HCT116 (cell line): ENCODE data around the gene PLPP2.

ENCODE experiments used
- EGR1 ChIP-seq: IDR thresholded peaks from 2 replicates; pipeline ENCODE4 v1.6.1; 2012; ENCODE audit warnings: low read depth
- EZH2 ChIP-seq: fragments of 200-600 bp; sonication (generic); IDR thresholded peaks from 2 replicates; pipeline ENCODE4 v1.6.1; 2017; ENCODE audit warnings: antibody characterized with exemption, mixed run types
- EZH2phosphoT487 ChIP-seq: fragments of 200-600 bp; IDR thresholded peaks from 2 replicates; pipeline ENCODE4 v1.6.1; 2018; ENCODE audit warnings: antibody characterized with exemption, borderline replicate concordance
- POLR2A ChIP-seq: IDR thresholded peaks from 2 replicates; pipeline ENCODE4 v1.7.0; 2011; ENCODE audit warnings: borderline replicate concordance; ENCODE audit not compliant: insufficient read depth, insufficient read length; ENCODE audit errors: extremely low read depth
- RAD21 ChIP-seq: IDR thresholded peaks from 2 replicates; pipeline ENCODE4 v1.6.1; 2012; ENCODE audit warnings: low read depth, mild to moderate bottlenecking
- REST ChIP-seq: IDR thresholded peaks from 2 replicates; pipeline ENCODE4 v1.6.1; 2012; ENCODE audit warnings: low read depth
- SIN3A ChIP-seq: IDR thresholded peaks from 2 replicates; pipeline ENCODE4 v1.6.1; 2012; ENCODE audit warnings: low read depth
- SRF ChIP-seq: IDR thresholded peaks from 2 replicates; pipeline ENCODE4 v1.6.1; 2012; ENCODE audit warnings: low read depth
- YY1 ChIP-seq: IDR thresholded peaks from 2 replicates; pipeline ENCODE4 v1.6.1; 2011; ENCODE audit warnings: low read length, low read depth, moderate library complexity, mild to moderate bottlenecking; ENCODE audit not compliant: insufficient replicate concordance; ENCODE audit errors: extremely low read depth
- TF ChIP-seq, protein P1 (sequence below): IDR thresholded peaks from 2 replicates; pipeline ENCODE4 v1.6.1; 2012
- TF ChIP-seq, protein P2 (sequence below), 3 experiments: fragments of 200-600 bp in 1 of 3; sonication (generic) in 1 of 3; IDR thresholded peaks in 2 of 3; conservative IDR thresholded peaks in 1 of 3; 2 replicates each; pipeline ENCODE4 v1.5.1; 2012 to 2017; ENCODE audit warnings: low read depth in 2 of 3, low read length in 2 of 3, antibody characterized with exemption in 1 of 3, borderline replicate concordance in 1 of 3, control low read depth in 1 of 3, mild to moderate bottlenecking in 1 of 3, mixed read lengths in 1 of 3, mixed run types in 1 of 3, moderate library complexity in 1 of 3; ENCODE audit not compliant: insufficient read depth in 1 of 3
- TF ChIP-seq, protein P3 (sequence below): IDR thresholded peaks from 2 replicates; pipeline ENCODE4 v1.6.1; 2012

DNA sequence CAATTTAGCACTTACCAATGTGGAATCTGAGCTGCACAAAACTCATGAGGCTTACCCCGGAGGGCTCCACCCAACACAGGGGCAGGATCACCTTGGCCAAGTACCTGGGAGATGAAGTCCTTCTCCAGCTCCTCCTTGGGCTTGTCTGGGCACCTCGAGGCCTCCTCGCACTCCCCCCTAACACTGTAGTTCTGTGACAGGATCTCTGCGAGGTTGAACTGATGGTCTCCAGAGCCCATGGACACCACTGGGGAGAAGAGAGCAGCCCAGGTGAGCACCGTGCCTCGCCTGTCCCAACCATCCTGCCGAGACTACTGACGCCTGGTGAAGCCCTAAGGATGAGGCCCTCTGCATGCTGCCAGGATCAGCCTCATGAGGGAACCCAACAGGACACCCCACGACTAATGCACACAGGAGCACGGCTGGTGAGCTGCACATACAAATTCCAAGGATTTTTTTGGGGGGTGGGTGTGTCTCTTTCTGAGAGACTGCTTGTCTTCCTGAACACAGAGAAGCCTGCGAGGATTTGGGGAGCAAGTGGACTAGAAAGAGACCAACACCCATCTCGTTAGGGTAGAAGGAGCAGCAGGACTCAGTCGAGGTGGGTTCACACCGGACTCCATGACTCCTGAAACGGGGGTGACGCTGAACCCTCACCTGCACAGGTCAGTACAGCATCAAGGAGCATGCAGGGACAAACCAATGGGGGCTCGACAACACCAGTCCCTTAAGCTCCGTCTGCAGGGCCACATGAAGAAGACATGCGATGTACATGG lies 43.3 kb upstream of the PLPP2 start:
- TF ChIP-seq, protein P1, sequence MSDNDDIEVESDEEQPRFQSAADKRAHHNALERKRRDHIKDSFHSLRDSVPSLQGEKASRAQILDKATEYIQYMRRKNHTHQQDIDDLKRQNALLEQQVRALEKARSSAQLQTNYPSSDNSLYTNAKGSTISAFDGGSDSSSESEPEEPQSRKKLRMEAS: no peak
- TF ChIP-seq, protein P2, sequence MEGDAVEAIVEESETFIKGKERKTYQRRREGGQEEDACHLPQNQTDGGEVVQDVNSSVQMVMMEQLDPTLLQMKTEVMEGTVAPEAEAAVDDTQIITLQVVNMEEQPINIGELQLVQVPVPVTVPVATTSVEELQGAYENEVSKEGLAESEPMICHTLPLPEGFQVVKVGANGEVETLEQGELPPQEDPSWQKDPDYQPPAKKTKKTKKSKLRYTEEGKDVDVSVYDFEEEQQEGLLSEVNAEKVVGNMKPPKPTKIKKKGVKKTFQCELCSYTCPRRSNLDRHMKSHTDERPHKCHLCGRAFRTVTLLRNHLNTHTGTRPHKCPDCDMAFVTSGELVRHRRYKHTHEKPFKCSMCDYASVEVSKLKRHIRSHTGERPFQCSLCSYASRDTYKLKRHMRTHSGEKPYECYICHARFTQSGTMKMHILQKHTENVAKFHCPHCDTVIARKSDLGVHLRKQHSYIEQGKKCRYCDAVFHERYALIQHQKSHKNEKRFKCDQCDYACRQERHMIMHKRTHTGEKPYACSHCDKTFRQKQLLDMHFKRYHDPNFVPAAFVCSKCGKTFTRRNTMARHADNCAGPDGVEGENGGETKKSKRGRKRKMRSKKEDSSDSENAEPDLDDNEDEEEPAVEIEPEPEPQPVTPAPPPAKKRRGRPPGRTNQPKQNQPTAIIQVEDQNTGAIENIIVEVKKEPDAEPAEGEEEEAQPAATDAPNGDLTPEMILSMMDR (IDR thresholded peaks at IDR 0.05 in 2 of 3, conservative IDR thresholded peaks at IDR 0.05 in 1 of 3; ENCODE audit: borderline replicate concordance in 1 of 3, insufficient read depth in 1 of 3, low read depth in 2 of 3, low read length in 2 of 3): no peak
- no peak for TF ChIP-seq RAD21
- TF ChIP-seq YY1: no peak
- no peak for TF ChIP-seq POLR2A
- no peak for TF ChIP-seq EZH2phosphoT487
- TF ChIP-seq, protein P3, sequence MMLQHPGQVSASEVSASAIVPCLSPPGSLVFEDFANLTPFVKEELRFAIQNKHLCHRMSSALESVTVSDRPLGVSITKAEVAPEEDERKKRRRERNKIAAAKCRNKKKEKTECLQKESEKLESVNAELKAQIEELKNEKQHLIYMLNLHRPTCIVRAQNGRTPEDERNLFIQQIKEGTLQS: no peak
- no peak for TF ChIP-seq EGR1
- TF ChIP-seq EZH2: no peak
- TF ChIP-seq SRF: no peak
- TF ChIP-seq SIN3A: no peak
- TF ChIP-seq REST: no peak
